GM23248 (cell line): ENCODE measurements around the gene BTBD7.

ENCODE experiments used
- EZH2 ChIP-seq: fragments of 200-600 bp; sonication (generic); IDR thresholded peaks from 2 replicates; pipeline ENCODE4 v1.6.1; 2018; ENCODE audit warnings: antibody characterized with exemption, mild to moderate bottlenecking; ENCODE audit not compliant: insufficient read depth, poor library complexity, severe bottlenecking
- EZH2phosphoT487 ChIP-seq: fragments of 200-600 bp; sonication (generic); IDR thresholded peaks from 2 replicates; pipeline ENCODE4 v1.6.1; 2018; ENCODE audit warnings: antibody characterized with exemption, moderate library complexity, mild to moderate bottlenecking, low read depth; ENCODE audit not compliant: insufficient read depth

- TF ChIP-seq EZH2 (no peak), EZH2phosphoT487 (no peak)
Observed at GRCh38 chr14:93280743-93281142, 52.1 kb downstream of the BTBD7 start.
